ENCODE data around the gene DCTN4.
"Not testable (repeated sequence)": the region's sequence is repeated elsewhere in the genome, so short reads cannot be mapped to it uniquely, and the experiment has no call there.

Gene DCTN4

DNA sequence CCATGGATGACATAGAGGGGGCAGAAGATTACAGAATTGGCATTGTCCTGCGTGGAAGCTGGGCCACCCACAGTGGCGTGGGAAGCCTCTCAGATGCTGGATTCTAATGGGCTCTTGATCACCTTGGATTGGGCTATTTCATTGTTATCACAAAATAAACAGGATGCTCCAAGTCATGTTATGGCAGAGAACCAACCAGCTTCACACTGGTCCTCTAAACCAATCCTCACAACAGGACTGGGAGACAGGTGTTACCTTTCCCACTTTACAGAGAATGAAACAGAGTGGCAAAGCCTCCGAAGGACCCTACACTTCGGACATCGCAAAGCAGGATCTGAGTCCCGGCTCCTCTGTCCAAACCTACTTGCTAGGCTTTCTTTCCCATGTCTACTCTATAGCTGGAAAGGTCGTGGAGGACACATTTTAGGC, 19.3 kb upstream of the DCTN4 start:
- DNase-seq, result no peak

DNA sequence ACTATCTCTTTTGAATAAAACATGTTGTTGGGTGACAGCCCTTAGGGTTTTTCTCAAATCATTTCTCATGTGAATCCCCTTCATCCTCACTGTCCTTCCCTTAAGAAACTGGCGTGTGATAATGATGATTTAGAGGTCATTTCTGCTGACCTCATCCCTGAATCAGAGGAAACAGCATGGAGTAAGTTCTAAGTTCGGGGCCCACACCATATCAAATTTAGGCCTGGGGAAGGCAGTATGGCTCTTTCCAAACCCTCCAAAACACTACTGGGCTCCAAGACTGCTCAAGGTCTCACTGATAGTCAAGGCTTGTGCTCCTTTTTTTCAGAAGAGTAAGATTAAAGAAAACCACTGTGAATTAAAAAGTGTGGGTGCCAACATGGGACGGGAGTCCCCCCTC, 18.9 kb upstream of the DCTN4 start:
- no peak for DNase-seq

DNA sequence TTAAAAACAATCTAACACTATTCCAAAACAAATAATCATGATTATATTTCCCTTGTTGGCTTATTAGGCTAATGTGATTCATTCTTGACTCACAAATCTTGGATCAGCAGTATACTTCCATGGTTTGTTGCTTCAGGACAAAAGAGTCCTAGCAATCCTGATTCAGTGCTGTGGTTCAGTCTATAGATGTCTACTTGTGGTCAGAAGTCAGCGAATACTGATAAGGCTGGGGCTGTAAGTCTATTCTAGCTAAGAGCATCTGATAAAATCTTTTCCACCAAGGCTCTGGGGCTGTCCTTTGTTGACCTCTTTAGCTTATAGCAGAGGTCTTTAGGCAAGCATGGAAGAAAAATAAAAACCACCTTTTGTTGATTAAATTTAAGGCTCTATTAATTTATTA, 15.3 kb upstream of the DCTN4 start:
- DNase-seq, result no peak

DNA sequence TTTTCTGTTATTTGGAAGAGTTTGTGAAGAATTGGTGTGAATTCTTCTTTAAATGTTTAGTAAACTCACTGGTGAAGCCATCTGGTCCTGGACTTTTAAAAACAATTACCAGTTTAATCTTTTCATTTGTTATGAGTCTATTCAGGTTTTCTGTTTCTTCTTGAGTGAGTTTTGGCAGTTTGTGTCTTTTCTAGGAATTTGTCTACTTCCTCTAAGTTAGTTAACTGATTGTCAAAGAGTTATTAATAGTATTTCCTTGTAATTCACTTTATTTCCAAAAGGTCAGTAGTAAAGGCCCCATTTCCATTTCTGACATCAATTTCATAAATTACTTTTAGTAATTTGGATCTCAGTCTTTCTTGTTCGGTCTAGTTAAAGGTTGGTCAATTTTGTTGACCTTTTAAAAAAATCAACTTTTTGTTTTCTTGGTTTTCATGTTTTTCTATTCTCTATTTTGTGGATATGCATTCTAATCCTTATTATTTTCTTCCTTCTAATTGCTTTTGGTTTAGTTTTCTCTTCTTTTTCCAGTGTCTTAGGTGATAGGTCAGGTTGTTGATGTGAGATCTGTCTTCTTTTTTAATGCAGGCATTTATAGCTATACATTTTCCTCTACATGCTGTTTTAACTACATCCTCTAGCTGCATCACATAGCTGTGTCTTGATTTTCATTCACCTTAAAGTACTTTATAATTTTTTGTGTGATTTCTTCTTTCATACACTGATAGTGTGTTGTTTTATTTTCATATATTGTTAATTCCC, 12.4 kb upstream of the DCTN4 start:
- no peak for DNase-seq

DNA sequence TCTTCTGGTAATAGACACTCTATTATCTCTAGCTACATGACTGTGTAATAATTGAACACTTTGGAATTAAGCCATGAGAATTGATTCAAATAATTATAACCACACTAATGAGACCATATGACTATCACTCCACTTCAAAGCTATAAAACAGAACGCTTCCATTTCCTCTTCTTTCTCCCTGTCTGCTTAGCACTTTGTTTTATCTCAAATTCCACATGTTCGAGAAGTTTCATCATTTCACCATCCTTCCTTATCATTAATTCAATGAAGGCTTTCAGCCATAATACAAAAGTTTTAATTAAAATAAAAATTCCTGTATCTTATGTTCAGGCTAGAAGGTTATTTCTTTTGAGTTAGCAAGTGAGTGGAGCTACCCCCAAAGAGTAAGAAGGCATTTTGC, 7.4 kb upstream of the DCTN4 start:
- no peak for DNase-seq

GRCh38 chr5:150765799-150766169, 7.0 kb upstream of the DCTN4 start:
- no peak for DNase-seq

GRCh38 chr5:150765011-150765798, 6.4 kb upstream of the DCTN4 start:
- DNase-seq, result no peak

- DNase-seq, result no peak
Measured at GRCh38 chr5:150764530-150764929, 5.7 kb upstream of the DCTN4 start.

DNA sequence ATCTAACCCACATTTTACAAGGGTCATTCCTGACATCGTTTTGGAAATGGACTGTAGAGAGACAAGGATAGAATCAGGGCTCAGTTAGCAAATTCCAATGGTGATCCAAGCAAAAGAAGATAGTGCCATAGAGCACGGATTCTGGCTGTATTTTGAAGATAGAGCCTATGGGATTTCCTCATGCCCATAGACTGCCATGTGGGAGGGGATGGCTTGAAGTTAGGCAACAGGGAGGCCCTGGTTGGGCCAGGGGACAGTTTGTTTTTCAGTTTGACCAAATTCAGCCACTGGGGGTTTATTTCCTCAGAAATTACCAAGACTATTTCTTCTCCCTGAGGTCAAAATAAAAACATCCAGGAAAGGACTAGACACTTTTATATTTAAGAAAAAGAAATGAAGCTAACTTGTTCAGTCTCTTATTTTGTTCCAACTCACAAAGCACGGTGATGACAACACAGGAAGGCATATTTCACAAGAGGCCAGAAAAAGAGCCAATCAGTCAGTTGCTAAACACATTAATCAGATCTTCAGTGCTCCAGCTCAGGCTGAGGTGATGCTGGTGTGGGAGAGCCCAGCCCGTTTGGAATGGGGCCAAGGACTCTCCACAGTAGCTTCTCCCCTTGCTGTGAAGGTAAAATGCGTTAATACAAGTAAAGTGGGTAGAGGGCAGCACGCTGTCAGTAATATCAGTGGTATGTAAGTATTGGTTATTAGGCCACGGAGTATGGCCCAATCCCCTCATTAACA, 4.4 kb upstream of the DCTN4 start:
- DNase-seq, result no peak

DNA sequence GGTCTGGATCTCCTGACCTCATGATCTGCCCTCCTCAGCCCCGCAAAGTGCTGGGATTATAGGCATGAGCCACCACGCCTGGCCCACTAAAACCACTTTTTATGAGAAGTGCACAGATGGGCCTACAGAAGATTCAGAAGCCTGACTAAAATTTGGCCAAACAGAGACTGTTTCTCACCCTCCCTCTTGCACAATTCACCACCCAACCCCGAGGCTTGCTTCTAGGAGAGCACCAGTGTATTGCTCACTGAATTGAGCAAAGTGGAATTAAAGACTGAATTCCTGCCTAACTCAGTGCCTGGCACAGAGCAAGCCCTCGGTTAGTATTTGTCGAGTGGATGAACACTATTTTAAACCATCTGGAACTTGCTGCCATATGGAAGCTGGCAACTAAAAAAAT, 3.4 kb upstream of the DCTN4 start:
- no peak for DNase-seq

DNA sequence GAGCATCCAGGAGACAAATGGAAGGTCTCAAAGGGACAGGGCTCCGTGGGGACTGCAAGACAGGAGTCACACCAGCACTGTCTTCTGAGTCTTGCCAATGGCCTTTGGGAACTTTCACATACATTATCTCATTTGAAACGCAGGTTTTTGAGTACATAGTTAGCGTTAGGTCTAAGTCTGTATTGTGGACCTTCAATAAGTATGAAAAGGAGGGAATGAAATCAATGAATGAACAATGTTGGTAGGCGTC, 442 bp upstream of the DCTN4 start:
- no peak for DNase-seq

GRCh38 chr5:150758203-150758530, 650 bp downstream of the DCTN4 start:
- no peak for DNase-seq

DNA sequence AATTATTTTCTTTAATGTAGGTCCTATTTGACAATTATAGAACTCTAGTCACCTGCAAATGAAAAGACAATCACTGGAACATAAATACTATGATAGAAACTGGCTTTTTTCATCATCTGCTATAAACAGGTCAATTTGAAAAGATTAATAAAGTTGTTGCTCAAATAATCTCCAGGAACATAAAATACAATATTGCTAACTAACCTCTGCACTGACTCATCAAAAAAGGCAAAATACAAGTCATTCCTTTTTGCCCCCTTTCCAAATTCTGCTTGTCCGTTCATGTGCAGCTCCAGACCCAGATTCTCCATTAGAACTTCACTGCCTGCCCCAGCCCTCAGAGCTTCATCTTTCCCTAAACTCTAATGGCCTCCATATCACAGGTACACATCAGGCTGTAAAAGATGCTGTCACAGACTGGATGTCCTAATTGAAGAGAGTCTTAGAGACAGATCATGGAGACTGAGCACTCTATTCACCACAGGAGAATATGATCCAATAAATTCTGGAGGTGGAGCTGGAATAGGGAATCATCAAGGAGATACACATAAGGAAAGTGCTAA, 1.6 kb downstream of the DCTN4 start:
- no peak for DNase-seq

- DNase-seq, result no peak
Measured at GRCh38 chr5:150753863-150754262, 5.0 kb downstream of the DCTN4 start.

- DNase-seq, result no peak
Measured at GRCh38 chr5:150753463-150753862, 5.4 kb downstream of the DCTN4 start.

DNA sequence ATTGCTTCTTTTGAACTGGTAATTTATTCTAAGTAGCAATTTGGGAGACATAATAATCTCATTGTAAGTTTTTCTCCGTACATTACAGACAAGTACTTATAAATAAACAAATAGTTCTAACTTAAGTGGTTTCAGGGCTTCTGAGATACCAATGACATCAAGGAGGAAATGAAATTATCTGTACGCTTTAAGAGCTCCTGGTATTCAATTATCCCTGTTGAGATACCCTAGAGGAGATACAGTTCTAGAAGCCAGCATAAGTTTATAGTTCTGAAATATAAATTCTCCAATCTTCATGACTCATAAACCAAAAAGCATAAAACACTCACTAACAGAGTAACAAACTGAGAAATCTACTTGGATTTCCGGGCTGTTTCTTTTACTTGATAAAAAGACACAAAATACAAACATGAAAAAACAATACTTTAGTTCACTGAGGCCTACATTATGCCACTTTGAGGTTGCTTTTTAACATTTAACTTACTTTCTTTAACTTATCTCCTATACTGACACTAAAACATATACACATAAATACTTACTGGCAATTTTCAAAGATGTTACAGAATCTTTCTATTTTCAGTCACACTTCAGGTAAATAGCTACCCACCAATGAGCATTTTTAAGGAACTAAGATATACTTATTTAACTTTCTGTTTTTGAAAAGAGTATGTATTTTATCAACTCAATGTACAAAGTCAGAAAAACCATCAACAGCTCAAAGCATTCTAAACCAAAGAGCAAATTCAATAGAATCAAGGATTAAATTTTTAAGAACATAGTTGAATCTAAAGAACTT, 7.5 kb downstream of the DCTN4 start:
- no peak for DNase-seq

DNA sequence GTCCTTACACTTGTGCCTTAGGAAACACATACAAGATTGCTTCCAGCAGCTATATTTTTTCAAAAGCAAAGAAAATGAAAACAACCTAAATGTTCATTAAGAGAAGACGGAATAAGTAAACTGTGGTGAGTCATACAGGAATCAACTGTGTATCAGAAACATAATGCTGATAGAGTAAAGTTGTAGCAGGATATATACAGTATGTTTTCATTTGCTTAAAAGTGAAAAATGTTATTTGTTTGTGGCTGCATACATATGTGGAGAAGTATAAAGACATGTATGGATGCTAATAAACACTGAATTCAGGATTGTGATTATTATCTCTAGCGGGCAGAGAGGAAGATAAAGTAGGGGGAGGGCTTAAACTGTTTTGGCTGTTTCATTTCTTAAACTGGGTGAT, 8.3 kb downstream of the DCTN4 start:
- DNase-seq, result no peak

- not testable (repeated sequence) for DNase-seq
Measured at GRCh38 chr5:150743142-150743488, 15.7 kb downstream of the DCTN4 start.

GRCh38 chr5:150742455-150743141, 16.2 kb downstream of the DCTN4 start:
- not testable (repeated sequence) for DNase-seq

DNA sequence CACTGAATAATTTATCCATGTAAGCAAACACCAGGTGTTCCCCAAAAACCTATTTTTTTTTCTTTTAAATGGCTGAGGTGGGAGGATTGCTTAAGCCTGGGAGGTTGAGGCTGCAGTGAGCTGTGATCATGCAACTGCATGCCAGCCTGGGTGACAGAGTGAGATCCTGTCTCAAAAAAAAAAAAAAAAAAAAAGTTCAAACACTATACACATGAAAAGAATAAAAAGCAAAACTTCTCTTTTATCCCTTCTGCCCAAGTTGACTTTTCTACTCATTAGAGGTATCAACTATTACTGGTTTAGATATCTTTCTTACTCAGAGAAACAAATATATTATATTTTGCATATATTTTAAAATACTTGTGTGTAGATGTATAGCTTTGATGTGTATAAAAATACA, 17.8 kb downstream of the DCTN4 start:
- DNase-seq, result no peak

DNA sequence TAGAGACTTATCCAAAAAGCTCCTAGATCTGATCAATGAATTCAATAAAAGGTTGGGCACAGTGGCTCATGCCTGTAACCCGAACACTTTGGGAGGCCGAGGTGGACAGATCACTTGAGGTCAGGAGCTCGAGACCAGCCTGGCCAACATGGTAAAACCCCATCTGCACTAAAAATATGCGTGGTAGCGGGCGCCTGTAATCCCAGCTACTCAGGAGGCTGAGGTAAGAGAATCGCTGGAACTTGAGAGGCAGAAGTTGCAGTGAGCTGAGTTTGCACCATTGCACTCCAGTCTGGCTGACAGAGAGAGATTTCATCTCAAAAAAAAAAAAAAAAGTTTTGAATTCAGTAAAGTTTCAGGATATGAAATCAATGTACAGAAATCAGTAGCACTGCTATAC, 20.0 kb downstream of the DCTN4 start:
- DNase-seq, result no peak

DNA sequence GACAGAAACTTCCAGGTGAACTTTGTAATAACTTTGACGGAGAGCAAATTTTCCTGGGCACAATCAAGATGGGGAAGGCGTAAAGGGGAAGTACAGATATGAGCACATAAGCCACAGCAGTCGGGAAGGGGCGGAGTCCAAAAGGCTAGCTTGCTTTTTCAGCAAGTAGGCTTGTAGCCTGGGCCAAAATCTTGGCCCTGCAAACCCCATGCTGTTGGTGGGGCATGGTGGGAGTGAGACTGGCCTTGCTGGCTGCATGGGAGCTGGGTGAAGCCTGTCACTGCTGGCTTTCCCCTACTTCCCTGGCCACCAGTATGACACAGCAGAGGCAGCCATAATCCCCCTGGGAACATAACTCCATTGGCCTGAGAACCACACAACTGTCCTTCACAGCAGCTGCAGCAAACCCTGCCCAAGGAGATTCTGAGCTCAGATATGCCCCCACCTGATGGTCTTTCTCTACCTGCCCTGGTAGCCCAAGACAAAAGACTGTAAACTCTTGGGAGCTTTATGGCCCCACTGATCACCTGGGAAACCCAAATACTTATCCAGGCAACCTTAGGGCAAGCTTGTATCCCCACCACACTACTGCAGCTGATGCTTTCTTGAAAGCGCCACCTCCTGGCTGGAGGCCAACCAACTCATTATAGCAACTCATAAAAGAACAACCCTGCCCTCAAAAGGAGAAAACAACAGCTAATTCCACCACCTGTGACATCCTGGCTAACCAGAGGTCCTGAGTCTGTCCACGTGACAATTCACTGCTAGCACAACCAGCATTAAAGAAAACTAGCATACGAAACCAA, 24.0 kb downstream of the DCTN4 start:
- DNase-seq, result no peak
